ENCODE data around the gene GHR.

GHR gene

DNA sequence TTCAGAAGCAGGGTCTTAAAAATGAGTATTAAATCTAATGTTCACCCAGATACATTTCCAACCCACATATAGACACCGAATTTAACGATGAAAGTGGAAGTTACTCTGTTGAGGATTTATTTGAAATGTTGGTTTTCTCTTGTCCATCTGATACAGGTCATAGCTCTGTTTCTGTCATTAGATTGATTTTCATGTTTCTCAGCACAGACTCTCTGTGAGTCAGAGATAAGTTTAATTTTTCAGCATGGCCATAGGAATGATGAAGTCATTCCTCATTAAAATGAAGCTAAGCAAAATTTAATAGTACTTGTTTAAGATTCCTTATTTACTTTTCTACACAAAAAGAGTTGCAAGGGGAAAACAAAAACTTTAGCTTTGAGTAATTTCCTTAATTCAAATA is 38.8 kb downstream of the GHR start (continued):
- TF ChIP-seq ZNF433 (tag by site-specific recombination; IDR thresholded peaks at IDR 0.05; ENCODE audit: low read depth) (no peak), ZNF302 (tag by site-specific recombination; IDR thresholded peaks at IDR 0.05; ENCODE audit: low read depth) (no peak), HOXD13 (CRISPR knock-in tag; IDR thresholded peaks at IDR 0.05; ENCODE audit: borderline replicate concordance) (no peak), ZNF558 (tag by site-specific recombination; IDR thresholded peaks at IDR 0.05) (no peak), ZNF792 (tag by site-specific recombination; IDR thresholded peaks at IDR 0.05) (no peak), KLF8 (tag by site-specific recombination; IDR thresholded peaks at IDR 0.05) (no peak), ZNF548 (tag by site-specific recombination; IDR thresholded peaks at IDR 0.05) (no peak), ZNF658 (tag by site-specific recombination; IDR thresholded peaks at IDR 0.05) (no peak)
- TF ChIP-seq, protein P1, sequence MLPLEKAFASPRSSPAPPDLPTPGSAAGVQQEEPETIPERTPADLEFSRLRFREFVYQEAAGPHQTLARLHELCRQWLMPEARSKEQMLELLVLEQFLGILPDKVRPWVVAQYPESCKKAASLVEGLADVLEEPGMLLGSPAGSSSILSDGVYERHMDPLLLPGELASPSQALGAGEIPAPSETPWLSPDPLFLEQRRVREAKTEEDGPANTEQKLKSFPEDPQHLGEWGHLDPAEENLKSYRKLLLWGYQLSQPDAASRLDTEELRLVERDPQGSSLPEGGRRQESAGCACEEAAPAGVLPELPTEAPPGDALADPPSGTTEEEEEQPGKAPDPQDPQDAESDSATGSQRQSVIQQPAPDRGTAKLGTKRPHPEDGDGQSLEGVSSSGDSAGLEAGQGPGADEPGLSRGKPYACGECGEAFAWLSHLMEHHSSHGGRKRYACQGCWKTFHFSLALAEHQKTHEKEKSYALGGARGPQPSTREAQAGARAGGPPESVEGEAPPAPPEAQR (tag by site-specific recombination; IDR thresholded peaks at IDR 0.05), result no peak
- TF ChIP-seq, protein P2, sequence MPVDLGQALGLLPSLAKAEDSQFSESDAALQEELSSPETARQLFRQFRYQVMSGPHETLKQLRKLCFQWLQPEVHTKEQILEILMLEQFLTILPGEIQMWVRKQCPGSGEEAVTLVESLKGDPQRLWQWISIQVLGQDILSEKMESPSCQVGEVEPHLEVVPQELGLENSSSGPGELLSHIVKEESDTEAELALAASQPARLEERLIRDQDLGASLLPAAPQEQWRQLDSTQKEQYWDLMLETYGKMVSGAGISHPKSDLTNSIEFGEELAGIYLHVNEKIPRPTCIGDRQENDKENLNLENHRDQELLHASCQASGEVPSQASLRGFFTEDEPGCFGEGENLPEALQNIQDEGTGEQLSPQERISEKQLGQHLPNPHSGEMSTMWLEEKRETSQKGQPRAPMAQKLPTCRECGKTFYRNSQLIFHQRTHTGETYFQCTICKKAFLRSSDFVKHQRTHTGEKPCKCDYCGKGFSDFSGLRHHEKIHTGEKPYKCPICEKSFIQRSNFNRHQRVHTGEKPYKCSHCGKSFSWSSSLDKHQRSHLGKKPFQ (tag by site-specific recombination; IDR thresholded peaks at IDR 0.05), result no peak

DNA sequence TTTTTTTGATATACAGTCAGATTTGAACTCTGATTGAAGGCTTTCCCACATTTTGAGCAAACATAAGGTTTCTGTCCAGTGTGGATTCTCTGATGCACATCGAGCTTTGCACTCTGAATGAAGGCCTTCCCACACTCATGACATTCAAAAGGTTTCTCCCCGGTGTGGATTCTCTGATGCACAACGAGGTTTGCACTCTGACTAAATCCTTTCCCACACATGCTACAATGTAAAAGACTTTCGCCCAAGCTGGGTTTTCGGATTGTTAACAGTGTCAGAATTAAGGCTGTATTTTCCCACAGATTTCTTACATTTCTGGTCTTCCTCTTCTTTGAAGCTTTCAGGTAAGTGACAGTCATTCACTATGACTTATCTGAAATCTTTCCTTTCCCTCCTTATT is 44.3 kb downstream of the GHR start:
- Histone ChIP-seq H3K36me3 (ENCODE audit: control insufficient read depth in 2 of 2, insufficient read depth in 1 of 2, low read length in 2 of 2) (no peaks in the 10 kb centered on the region), H3K9me3 (ENCODE audit: control insufficient read depth, insufficient read depth, low read depth, low read length) (no peaks in the 10 kb centered on the region), H3K4me3 (ENCODE audit: low read depth, low read length) (no peak overlapping the region), H3K27ac (ENCODE audit: extremely low read depth, low read depth, low read length) (no peak overlapping the region), H3K4me1 (ENCODE audit: control insufficient read depth, insufficient read depth, low read length) (no peaks in the 10 kb centered on the region)
- ChIA-PET POLR2A (no interaction called here), CTCF (interaction anchor here (0.8 kb wide), 1 partner anchor 13 kb away, joined by 3 read pairs; no protein-coding TSS in a partner anchor)
- TF ChIP-seq, protein P3, sequence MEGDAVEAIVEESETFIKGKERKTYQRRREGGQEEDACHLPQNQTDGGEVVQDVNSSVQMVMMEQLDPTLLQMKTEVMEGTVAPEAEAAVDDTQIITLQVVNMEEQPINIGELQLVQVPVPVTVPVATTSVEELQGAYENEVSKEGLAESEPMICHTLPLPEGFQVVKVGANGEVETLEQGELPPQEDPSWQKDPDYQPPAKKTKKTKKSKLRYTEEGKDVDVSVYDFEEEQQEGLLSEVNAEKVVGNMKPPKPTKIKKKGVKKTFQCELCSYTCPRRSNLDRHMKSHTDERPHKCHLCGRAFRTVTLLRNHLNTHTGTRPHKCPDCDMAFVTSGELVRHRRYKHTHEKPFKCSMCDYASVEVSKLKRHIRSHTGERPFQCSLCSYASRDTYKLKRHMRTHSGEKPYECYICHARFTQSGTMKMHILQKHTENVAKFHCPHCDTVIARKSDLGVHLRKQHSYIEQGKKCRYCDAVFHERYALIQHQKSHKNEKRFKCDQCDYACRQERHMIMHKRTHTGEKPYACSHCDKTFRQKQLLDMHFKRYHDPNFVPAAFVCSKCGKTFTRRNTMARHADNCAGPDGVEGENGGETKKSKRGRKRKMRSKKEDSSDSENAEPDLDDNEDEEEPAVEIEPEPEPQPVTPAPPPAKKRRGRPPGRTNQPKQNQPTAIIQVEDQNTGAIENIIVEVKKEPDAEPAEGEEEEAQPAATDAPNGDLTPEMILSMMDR (tag by site-specific recombination; IDR thresholded peaks at IDR 0.05), result no peak
- TF ChIP-seq, protein P4, sequence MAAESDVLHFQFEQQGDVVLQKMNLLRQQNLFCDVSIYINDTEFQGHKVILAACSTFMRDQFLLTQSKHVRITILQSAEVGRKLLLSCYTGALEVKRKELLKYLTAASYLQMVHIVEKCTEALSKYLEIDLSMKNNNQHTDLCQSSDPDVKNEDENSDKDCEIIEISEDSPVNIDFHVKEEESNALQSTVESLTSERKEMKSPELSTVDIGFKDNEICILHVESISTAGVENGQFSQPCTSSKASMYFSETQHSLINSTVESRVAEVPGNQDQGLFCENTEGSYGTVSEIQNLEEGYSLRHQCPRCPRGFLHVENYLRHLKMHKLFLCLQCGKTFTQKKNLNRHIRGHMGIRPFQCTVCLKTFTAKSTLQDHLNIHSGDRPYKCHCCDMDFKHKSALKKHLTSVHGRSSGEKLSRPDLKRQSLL (tag by site-specific recombination; IDR thresholded peaks at IDR 0.05), result no peak
- TF ChIP-seq ZNF140 (tag by site-specific recombination; IDR thresholded peaks at IDR 0.05) (no peak), ZNF544 (tag by site-specific recombination; IDR thresholded peaks at IDR 0.05) (no peak), SP3 (tag by site-specific recombination; IDR thresholded peaks at IDR 0.05) (no peak), WT1 (tag by site-specific recombination; IDR thresholded peaks at IDR 0.05) (no peak), ZNF16 (tag by site-specific recombination; IDR thresholded peaks at IDR 0.05; ENCODE audit: low read depth) (no peak)
- TF ChIP-seq, protein P5, sequence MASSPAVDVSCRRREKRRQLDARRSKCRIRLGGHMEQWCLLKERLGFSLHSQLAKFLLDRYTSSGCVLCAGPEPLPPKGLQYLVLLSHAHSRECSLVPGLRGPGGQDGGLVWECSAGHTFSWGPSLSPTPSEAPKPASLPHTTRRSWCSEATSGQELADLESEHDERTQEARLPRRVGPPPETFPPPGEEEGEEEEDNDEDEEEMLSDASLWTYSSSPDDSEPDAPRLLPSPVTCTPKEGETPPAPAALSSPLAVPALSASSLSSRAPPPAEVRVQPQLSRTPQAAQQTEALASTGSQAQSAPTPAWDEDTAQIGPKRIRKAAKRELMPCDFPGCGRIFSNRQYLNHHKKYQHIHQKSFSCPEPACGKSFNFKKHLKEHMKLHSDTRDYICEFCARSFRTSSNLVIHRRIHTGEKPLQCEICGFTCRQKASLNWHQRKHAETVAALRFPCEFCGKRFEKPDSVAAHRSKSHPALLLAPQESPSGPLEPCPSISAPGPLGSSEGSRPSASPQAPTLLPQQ (tag by site-specific recombination; IDR thresholded peaks at IDR 0.05), result no peak
